IPS-18a (cell line): ENCODE data around the gene RAPGEF3.

Experiments used
- H3K27ac ChIP-seq: one replicate; pipeline ENCODE4 v1.5.1; 2013; ENCODE audit warnings: low read length
- H3K27me3 ChIP-seq: one replicate; pipeline ENCODE4 v1.6.1; 2013; ENCODE audit warnings: mild to moderate bottlenecking, low read length; ENCODE audit not compliant: control insufficient read depth, insufficient read depth
- H3K36me3 ChIP-seq: one replicate; pipeline ENCODE4 v1.6.1; 2013; ENCODE audit warnings: low read depth, low read length; ENCODE audit not compliant: control insufficient read depth
- H3K4me1 ChIP-seq: one replicate; pipeline ENCODE4 v1.6.1; 2013; ENCODE audit warnings: low read depth, low read length; ENCODE audit not compliant: control insufficient read depth
- H3K4me3 ChIP-seq: one replicate; pipeline ENCODE4 v1.5.1; 2013; ENCODE audit warnings: low read length
- H3K9ac ChIP-seq: one replicate; pipeline ENCODE4 v1.6.1; 2013; ENCODE audit warnings: mild to moderate bottlenecking, low read length, moderate library complexity
- H3K9me3 ChIP-seq: one replicate; pipeline ENCODE4 v1.6.1; 2013; ENCODE audit warnings: low read depth, low read length; ENCODE audit not compliant: control insufficient read depth

Gene RAPGEF3

GRCh38 chr12:47789712-47790489 is 31.2 kb upstream of the RAPGEF3 start:
- Histone ChIP-seq H3K9ac (no peak overlapping the region), H3K36me3 (peaks cover 77% of the 10 kb centered on the region), H3K27ac (no peak overlapping the region), H3K9me3 (no peaks in the 10 kb centered on the region), H3K4me3 (no peak overlapping the region), H3K4me1 (no peaks in the 10 kb centered on the region), H3K27me3 (no peaks in the 10 kb centered on the region)

- H3K27ac ChIP-seq, result no peak overlapping the region
- no peaks in the 10 kb centered on the region for H3K9me3 ChIP-seq
- H3K4me3 ChIP-seq, result no peak overlapping the region
- no peak overlapping the region for H3K9ac ChIP-seq
- H3K36me3 ChIP-seq, result peaks cover 76% of the 10 kb centered on the region
- no peaks in the 10 kb centered on the region for H3K27me3 ChIP-seq
- H3K4me1 ChIP-seq, result no peaks in the 10 kb centered on the region
Measured at GRCh38 chr12:47789141-47789540, 30.5 kb upstream of the RAPGEF3 start.

GRCh38 chr12:47787596-47788319 is 29.1 kb upstream of the RAPGEF3 start:
- no peak overlapping the region for H3K9ac ChIP-seq
- no peaks in the 10 kb centered on the region for H3K9me3 ChIP-seq
- no peaks in the 10 kb centered on the region for H3K27me3 ChIP-seq
- no peaks in the 10 kb centered on the region for H3K4me1 ChIP-seq
- no peak overlapping the region for H3K4me3 ChIP-seq
- peaks cover 76% of the 10 kb centered on the region for H3K36me3 ChIP-seq
- no peak overlapping the region for H3K27ac ChIP-seq

- Histone ChIP-seq H3K27ac (no peak overlapping the region), H3K4me3 (no peak overlapping the region), H3K4me1 (no peaks in the 10 kb centered on the region), H3K9me3 (no peaks in the 10 kb centered on the region), H3K36me3 (peaks cover 69% of the 10 kb centered on the region), H3K27me3 (no peaks in the 10 kb centered on the region), H3K9ac (no peak overlapping the region)
Measured at GRCh38 chr12:47786662-47787280, 28.1 kb upstream of the RAPGEF3 start.

- H3K4me3 ChIP-seq, result no peak overlapping the region
- H3K36me3 ChIP-seq, result peaks cover 67% of the 10 kb centered on the region
- no peak overlapping the region for H3K9ac ChIP-seq
Measured at GRCh38 chr12:47785887-47786661, 27.4 kb upstream of the RAPGEF3 start.

GRCh38 chr12:47785036-47785886 is 26.6 kb upstream of the RAPGEF3 start:
- no peaks in the 10 kb centered on the region for H3K4me1 ChIP-seq
- H3K9ac ChIP-seq, result no peak overlapping the region
- H3K36me3 ChIP-seq, result peaks cover 62% of the 10 kb centered on the region

More at GRCh38 chr12:47785887-47786661, 27.4 kb upstream of the RAPGEF3 start:
- H3K27ac ChIP-seq, result no peak overlapping the region
- H3K27me3 ChIP-seq, result no peaks in the 10 kb centered on the region
- no peaks in the 10 kb centered on the region for H3K9me3 ChIP-seq
- no peaks in the 10 kb centered on the region for H3K4me1 ChIP-seq

GRCh38 chr12:47783821-47784819 is 25.4 kb upstream of the RAPGEF3 start:
- Histone ChIP-seq H3K9ac (no peak overlapping the region), H3K36me3 (peaks cover 54% of the 10 kb centered on the region), H3K27ac (no peak overlapping the region), H3K9me3 (no peaks in the 10 kb centered on the region), H3K27me3 (no peaks in the 10 kb centered on the region), H3K4me1 (peaks cover 1% of the 10 kb centered on the region), H3K4me3 (no peak overlapping the region)

More at GRCh38 chr12:47785036-47785886, 26.6 kb upstream of the RAPGEF3 start:
- no peaks in the 10 kb centered on the region for H3K9me3 ChIP-seq
- no peak overlapping the region for H3K27ac ChIP-seq
- H3K27me3 ChIP-seq, result no peaks in the 10 kb centered on the region
- no peak overlapping the region for H3K4me3 ChIP-seq

- peaks cover 11% of the 10 kb centered on the region for H3K4me1 ChIP-seq
- H3K4me3 ChIP-seq, result no peak overlapping the region
- H3K36me3 ChIP-seq, result peaks cover 45% of the 10 kb centered on the region
- no peak overlapping the region for H3K27ac ChIP-seq
- H3K27me3 ChIP-seq, result no peaks in the 10 kb centered on the region
- no peaks in the 10 kb centered on the region for H3K9me3 ChIP-seq
- no peak overlapping the region for H3K9ac ChIP-seq
Measured at GRCh38 chr12:47783024-47783755, 24.5 kb upstream of the RAPGEF3 start.

- Histone ChIP-seq H3K27ac (no peak overlapping the region), H3K36me3 (peaks cover 36% of the 10 kb centered on the region)
Measured at GRCh38 chr12:47782372-47782770, 23.7 kb upstream of the RAPGEF3 start.

More at GRCh38 chr12:47782372-47782770, 23.7 kb upstream of the RAPGEF3 start:
- Histone ChIP-seq H3K9me3 (no peaks in the 10 kb centered on the region), H3K27me3 (no peaks in the 10 kb centered on the region), H3K4me3 (no peak overlapping the region), H3K4me1 (peaks cover 16% of the 10 kb centered on the region), H3K9ac (no peak overlapping the region)
